Activated naive CD4-positive, alpha-beta T cell treated with Interleukin-2 at 50 U/mL for 16 hours (primary cell): ENCODE data around the gene B4GALNT1.
"Not testable (repeated sequence)": the region's sequence is repeated elsewhere in the genome, so short reads cannot be mapped to it uniquely, and the experiment has no call there.

Source experiments
- DNase-seq: peaks from one replicate; pipeline ENCODE4 v3.0.0-alpha.2; 2020

B4GALNT1 gene

DNA sequence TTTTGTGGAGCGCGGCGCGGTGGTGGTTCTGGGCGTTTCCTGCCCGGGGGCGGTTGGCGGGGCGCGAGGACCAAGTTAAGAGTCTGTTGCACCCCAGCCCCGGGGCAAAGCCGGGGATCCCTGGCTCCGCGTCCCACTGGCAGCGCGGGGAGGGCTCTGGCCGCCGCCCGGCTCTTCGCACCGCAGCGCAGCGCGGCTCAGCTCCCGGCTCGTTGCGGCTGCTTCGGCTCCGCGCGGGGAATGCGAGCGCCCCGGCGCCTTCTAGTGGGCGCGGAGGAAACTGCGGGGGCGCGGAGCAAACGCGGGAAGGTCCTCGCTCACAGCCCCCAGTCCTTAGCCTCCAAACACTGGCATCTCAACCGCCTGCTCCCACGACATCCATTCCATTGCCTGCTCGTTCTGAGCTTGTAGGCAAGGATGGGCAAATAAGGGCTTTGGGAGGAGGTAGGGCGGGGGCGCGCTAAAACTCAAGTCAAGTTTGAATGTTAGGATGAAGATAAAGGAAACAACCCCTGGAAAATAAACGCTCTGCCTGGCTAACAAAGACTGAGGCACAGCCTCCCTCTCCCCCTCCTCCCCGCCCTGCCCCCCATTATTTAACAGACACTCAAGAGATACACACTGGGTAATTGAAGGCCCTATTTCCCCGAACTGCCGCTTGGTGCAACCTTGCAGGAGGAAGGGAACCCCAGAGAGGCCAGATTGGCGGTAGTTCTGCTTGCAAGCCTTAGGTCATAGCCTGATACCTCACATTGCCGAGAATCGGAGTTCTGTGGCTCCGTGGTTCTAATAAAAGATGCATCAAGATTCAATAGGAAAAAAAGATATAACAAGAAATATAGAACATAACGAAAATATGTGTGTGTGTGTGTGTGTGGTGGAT lies at the start of gene B4GALNT1:
B4GALNT1 (minus strand) TSS at position 244 of the 883 bp plus-strand sequence. CDS start 1,069 bp downstream, outside the sequence.
- peak; percentile 68 for DNase-seq

DNA sequence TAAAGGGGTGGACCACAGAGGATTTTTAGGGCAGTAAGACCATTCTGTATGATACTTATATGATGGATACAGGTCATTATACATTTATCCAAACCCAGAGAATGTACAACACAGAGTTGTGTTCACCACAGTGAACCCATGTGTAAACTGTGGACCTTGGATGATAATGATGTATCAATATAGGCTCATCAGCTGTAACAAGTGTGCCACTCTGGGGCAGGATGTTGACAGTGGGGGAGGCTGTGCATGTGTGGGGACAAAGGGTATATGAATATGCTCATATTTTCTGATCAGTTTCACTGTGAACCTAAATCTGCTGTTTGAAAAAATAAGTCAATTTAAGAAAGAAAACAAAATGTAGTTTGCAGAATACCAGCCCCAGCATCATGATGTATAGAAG lies 46.7 kb upstream of the B4GALNT1 start:
- no peak for DNase-seq

DNA sequence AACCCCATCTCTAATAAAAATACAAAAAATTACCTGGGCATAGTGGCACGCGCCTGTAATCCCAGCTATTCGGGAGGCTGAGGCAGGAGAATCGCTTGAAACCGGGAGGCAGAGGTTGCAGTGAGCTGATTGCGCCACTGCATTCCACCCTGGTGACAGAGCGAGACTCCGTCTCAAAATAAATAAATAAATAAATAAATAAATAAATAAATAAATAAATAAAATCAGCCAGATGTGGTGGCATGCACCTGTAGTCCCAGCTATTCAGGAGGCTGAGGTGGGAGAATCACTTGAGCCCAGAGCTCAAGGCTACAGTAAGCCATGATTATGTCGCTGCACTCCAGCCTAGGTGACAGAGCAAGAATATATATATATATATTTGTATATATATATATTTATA lies 44.9 kb upstream of the B4GALNT1 start:
- not testable (repeated sequence) for DNase-seq

- no peak for DNase-seq
Observed at GRCh38 chr12:57674691-57675090, 41.7 kb upstream of the B4GALNT1 start.

DNA sequence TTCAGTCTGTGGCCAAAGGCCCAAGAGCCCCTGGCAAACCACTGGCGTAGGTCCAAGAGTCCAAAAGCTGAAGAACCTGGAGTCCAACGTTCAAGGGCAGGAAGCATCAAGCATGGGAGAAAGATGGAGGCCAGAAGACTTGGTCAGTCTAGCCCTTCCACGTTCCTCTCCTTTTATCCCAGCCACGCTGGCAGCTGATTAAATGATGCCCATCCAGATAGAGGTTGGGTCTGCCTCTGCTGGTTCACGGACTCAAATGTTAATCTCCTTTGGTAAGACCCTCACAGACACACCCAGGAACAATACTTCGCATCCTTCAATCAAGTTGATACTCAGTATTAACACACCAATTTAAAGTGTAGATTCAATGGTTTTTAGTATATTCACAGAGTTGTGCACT lies 39.8 kb upstream of the B4GALNT1 start:
- DNase-seq, result no peak

GRCh38 chr12:57671811-57672210 lies 38.8 kb upstream of the B4GALNT1 start:
- not testable (repeated sequence) for DNase-seq

GRCh38 chr12:57669691-57670090 lies 36.7 kb upstream of the B4GALNT1 start:
- DNase-seq, result not testable (repeated sequence)

GRCh38 chr12:57666897-57667296 lies 33.9 kb upstream of the B4GALNT1 start:
- DNase-seq, result no peak

DNA sequence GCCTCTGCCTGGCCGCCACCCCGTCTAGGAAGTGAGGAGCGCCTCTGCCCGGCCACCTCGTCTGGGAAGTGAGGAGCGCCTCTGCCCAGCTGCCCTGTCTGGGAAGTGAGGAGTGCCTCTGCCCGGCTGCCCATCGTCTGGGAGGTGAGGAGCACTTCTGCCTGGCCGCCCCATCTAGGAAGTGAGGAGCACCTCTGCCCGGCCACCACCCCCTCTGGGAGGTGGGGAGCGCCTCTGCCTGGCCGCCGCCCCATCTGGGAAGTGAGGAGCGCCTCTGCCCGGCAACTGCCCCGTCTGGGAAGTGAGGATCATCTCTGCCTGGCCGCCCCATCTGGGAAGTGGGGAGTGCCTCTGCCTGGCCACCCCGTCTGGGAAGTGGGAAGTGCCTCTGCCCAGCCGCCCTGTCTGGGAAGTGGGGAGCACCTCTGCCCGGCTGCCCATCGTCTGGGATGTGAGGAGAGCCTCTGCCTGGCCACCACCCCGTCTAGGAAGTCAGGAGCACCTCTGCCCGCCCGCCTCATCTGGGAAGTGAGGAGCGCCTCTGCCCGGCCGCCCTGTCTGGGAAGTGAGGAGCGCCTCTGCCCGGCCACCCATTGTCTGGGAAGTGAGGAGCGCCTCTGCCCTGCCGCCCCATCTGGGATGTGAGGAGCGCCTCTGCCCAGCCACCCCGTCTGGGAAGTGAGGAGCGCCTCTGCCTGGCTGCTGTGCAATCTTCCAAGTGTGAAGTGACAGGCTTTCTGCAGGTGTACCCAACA lies 32.2 kb upstream of the B4GALNT1 start:
- not testable (repeated sequence) for DNase-seq

DNA sequence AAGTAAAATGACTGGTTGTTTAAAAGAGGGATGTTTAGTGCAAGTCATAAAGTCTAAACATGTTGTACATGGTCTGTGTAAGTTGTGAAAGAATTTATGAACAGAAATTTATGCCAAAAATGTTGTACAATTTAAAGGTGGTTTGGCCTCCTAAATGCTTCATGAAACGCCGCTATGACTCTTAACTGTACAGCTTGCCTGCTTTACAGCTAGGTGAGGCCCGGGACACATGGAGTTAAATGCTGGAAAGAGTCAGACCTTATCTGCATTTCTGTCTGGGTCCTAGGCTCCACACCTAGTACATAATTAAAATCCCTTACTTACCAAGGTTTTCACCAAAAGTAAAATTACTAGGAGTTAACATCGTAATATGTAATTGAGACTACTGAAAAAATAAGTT lies 28.4 kb upstream of the B4GALNT1 start:
- DNase-seq, result no peak

GRCh38 chr12:57658890-57659289 lies 25.9 kb upstream of the B4GALNT1 start:
- no peak for DNase-seq

DNA sequence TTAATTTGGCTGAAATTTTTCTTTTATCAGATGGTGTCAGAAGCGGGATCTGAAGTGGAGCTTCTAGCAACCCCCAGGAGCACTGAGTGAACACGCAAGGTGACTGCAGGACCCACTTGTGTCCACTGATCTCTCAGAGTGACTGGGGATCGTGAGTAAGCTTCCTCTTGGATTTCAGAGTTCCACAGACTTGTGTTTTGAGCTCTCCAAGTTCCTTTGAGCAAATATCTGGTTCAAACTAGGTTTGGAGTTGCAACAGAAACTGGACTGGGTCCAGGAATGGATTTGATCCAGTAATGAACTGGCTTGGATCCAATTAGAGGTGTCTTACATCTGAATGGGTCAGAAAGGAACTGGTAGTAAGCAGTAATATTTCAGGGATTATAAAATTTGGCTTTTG lies 24.7 kb upstream of the B4GALNT1 start:
- no peak for DNase-seq

DNA sequence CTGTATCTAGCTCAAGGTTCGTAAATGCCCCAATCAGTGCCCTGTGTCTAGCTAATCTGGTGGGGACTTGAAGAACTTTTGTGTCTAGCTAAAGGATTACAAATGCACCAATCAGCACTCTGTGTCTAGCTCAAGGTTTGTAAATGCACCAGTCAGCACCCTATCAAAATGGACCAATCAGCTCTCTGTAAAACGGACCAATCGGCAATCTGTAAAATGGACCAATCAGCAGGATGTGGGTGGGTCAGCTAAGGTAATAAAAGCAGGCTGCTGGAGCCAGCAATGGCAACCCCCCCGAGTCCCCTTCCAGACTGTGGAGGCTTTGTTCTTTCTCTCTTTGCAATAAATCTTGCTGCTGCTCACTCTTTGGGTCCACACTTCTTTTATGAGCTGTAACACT lies 23.4 kb upstream of the B4GALNT1 start:
- DNase-seq, result not testable (repeated sequence)

- DNase-seq, result no peak
Observed at GRCh38 chr12:57655541-57656240, 22.7 kb upstream of the B4GALNT1 start.

DNA sequence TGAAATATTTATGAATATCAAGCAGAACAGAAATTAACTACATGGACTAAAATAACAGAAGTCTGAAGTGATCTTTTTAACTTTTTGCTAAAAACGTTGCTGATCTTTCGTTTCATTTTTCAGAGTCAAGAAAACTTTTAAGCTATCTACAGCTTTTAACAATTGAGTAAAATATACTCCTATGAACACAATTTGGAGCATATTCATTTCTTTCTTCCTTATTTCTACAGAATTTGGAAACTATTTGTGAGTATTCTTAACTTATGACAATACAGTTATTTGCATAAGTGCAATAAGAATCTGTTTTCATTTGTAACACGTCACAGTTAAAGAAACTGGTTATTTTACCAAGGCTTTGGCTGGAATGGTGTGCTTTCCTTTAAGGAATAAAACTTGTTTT lies 21.0 kb upstream of the B4GALNT1 start:
- no peak for DNase-seq

- not testable (repeated sequence) for DNase-seq
Observed at GRCh38 chr12:57646659-57647049, 13.7 kb upstream of the B4GALNT1 start.

DNA sequence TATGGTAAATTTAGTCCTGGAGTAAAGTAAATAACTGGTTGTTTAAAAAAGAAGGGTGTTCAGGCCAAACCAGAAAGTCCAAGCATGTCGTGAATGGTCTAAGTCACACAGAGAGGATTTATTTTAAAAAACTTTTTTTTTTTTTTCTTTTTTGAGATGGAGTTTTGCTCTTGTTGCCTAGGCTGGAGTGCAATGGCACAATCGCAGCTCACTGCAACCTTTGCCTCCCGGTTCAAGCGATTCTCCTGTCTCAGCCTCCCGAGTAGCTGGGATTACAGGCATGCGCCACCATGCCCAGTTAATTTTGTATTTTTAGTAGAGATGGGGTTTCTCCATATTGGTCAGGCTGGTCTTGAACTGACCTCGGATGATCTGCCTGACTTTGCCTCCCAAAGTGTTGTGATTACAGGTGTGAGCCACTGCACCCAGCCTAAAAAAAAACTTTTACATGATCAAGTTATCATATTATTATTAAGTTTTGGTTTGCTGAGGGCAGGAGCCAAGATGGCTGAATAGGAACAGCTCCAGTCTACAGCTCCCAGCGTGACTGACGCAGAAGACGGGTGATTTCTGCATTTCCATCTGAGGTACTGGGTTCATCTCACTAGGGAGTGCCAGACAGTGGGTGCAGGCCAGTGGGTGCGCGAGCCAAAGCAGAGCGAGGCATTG lies 13.1 kb upstream of the B4GALNT1 start:
- DNase-seq, result not testable (repeated sequence)

- DNase-seq, result no peak
Observed at GRCh38 chr12:57641699-57642442, 8.9 kb upstream of the B4GALNT1 start.

DNA sequence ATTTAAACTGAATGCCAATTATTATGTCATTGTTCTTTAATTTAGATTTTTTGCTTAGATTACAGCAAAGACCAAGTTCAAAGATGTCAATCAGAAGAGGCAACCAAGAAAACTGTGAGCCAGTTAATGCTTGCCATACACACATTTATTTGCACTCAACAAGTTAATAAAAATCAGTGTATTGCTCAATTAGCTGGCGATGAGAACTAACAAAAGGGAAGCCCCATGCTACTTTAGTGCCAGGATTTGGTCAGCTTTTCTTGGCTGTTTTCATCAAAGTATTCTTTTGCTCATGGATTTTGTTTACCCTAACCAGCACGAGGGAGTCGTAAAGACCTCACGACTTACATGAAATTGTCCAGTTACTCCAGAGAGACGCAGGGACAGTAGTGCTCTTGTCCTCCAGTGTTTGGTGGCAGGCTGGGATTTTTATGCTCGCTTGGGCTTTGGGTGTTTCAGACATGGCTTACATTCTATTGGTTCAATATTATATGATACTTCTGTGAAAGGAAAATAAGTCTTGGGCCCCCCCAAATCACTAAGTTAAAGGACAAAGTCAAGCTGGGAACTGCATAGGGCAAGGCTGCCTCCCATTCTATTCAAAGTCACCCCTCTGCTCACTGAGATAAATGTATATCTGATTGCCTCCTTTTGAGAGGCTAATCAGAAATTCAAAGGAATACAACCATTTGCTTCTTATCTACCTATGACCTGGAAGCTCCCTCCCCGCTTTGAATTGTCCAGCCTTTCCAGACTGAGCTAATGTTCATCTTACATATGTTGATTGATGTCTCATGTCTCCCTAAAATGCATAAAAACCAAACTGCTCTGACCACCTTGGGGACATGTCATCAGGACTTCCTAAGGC lies 7.4 kb upstream of the B4GALNT1 start:
- no peak for DNase-seq

- no peak for DNase-seq
Observed at GRCh38 chr12:57638096-57638495, 5.1 kb upstream of the B4GALNT1 start.

GRCh38 chr12:57637364-57637763 lies 4.4 kb upstream of the B4GALNT1 start:
- DNase-seq, result no peak
